ENCODE results near the gene PKHD1.

PKHD1 gene

DNA sequence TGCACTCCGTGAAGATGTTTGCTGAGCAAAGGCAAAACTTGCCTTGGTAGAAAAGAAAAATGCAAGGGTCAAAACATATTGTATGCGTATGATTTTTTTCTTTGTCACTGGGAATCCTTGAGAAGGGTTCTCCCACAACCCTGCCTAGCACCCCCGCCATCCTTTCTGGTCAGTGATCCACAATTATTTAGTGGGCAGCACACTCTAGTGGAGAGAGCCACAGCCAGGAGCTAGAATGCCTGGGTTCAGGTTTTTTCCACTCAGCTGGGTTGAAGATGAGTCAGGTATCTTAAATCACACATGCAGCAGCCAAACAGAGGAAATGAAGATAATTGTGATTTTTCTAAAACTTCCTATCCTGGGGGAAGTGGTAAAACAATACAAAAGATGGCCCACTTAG is 243.1 kb downstream of the PKHD1 start:
- DNase-seq: no peak

DNA sequence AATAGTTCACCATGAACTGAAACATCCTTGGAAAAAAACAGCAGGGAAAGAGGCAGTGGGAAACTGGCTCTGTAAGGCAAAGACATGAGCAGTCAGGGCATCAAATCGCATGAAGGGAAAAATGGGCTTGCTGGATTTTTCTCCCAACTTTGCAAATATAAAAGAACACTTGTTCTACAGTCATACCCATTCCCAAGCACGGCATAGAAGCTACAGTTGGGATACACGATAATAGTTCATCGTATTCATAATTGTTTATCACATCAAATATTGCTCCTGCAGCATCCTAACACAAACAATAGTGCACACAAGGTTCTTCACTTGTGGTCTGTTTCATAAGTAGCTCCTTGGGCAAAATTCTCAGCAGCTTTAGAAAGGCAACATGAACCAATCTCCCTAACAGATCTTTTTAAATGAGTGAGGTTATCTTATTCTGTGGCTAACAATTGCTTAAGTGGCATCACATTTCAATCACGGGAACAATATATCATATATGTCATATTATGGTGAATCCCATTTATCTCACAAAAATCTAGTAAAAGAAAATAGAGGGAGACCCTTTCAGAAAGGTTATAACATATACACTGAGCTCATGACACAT is 243.9 kb downstream of the PKHD1 start:
- DNase-seq: no peak

DNA sequence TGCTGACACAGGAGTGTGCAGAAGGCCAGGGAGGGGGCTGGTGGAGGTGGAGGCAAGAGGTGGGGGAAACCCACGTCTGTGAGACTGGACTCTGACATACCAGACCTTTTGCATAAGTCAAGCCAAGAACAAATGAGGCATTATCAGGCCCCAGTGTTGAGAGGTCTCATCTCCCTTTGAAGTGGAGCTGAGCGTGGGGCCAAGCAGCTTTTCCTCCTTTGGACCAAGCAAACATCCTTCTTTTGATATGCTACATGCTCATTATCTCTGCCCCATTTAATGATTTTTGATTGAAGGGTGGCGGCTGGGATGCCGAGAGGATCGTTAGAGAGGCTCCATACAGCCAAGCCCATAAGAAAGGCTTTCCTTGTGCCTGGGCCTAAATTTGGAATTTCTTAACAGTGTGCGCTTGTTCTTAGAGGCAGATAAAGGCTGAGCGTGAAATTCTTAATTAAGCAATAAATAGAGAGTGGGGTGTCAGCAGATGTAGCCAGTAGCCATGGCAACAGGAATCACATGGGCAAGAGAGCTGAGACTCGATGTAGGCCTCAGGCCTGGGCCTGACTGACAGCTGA is 244.5 kb downstream of the PKHD1 start:
- no peak for DNase-seq

DNA sequence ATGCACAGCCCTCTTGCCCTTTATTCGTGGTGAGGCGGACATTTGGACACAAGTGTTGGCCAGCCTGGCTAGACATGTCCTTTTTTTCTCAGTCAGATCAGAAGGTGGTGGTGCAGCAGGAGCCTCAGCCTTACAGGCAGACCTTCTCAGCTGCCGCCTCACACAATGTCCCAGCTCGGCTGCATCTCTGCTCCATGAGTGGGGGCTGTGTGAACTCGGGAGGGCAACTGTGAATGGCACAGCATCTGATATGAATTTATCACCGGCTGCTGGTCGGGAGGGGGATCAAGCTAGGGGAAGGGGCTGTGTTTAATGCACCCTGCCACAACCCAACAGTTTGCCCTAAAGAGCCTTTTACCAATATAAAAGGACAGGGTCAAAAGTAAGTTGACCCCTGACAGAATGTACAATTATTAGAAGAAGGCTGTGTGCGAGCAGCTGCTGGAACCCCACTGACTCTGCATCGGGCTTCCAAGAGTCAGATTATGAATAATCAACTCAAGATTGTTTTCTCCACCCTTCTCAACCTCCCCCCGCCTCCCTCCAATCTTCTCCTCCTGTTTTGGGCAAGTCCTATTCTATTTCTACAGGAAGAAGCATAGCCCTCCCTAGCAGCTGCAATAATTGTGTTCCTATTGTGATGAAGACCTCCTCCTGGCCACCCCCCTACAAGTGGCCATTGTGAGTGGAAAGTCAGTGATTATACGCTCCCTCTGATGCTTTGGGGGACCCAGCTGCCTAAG is 245.2 kb downstream of the PKHD1 start:
- no peak for DNase-seq

DNA sequence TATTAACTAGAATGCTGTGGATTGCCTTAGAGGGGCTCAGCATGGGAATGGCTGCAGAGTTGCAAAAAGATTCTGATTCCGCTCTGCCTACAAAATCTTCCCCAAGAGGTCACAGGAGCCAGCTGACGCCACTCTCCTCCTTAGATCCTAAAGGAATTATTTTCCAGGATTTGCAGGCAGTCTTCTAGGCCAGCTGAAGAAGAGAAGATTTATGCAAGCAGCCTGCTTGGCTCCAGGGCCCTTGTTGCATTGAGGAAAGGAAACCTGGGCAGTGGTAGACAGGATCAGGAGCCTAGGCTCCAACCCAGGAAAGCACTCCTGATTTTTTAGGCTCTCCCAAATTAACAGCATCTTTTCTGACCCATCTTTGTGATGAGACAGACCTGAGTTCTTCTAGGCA is 245.8 kb downstream of the PKHD1 start:
- DNase-seq: no peak

DNA sequence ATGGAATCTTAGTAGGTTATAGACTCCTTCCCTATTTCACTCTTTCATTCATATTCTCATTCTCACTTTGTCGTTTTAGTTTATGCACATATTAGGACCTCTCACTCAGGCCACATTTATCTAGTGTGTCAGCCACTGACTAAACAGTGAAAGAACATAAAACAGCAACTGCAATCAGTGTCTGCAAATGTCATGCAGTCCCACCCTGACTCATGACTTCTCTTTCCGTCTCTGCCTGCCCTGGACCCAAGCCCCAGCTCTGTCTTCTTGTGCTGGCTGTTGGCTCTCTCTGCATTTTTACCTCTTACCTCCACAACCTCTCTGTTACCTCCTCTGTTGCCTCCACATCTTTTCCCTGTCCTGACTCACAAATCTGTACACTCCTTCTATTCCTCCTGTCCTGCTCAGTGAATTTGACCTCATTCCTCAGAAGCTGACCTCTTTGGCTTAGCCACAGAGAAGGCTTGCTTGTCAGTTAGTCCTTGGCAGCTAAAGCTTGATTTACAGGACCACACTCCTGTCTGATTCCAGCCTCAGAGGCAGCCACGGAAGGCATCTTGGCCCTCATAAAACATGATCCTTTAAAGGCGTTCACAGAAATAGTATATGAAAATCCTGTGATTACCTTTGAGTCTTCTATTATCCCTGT is 247.6 kb downstream of the PKHD1 start:
- DNase-seq: no peak

DNA sequence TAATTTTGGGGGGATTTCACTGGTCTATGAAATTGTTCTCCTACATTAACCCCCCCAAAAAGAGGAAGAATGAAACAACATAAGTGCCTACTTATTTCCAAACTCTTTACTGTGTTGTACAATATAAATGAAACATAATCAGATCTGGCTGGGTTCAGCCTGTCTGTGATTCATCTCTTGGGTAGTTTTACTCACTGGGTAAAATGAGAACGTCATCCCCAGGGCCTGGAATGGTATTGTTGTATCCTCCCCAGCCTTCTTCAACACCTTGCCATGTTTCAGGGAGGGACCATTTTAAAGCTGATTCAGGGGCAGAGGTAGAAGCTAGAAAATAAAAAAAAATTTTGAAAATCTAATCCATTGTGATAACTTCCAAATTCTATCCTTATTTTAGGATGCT is 256.7 kb downstream of the PKHD1 start:
- DNase-seq: no peak

DNA sequence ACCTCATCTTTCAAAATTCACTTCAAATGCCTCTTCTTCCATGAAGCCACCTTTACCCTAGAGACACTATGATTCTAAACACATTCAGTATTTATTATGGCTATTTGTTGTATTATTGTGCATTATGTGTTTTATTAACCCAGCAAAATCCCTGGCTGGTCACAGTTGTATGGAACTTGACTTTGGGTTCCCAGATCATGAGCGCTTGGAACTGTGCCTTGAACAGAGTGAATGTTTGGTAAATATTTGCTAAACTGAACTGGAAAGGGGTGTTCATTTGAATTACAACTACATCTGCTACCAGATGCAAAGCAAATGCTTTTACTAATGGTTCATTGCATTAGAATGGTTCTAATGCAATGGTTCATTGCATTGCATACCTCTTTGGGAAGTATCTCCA is 259.8 kb downstream of the PKHD1 start:
- DNase-seq: no peak

DNA sequence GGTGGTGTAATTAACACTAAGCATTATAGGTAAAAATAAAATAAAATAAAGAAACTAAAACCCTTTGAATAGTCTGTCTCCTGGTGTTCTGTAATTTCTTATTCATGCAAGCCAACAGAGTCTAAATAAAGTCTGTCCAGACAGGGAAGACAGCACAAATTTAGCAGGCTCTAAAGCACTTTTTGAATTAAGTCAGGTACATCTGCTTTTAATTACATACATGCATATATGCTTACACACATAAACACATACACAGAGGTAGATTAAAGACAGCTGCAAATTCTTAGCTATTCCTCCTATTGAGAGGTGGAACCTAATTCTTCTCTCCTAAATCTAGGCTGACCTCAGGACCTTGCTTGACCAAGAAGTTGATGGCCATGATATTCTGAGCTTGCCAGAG is 262.5 kb downstream of the PKHD1 start:
- no peak for DNase-seq

DNA sequence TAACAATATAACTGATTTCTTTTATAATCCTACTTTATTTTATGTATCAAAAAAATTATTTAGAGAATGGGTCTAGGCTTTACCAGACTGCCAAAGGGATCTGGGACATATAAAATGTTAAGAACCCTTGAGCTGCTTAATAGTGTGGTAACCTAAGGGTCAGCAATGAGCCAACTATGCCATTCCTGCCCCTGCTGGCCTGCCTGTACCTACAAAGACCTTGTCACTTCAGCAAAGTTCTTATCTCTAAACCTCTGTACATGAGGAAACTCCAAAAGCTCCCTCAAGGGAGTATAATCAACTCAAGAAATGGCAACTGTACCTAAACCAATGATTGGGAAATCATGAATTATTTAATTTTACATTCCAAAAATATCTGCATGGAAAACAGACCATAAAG is 266.9 kb downstream of the PKHD1 start:
- no peak for DNase-seq

DNA sequence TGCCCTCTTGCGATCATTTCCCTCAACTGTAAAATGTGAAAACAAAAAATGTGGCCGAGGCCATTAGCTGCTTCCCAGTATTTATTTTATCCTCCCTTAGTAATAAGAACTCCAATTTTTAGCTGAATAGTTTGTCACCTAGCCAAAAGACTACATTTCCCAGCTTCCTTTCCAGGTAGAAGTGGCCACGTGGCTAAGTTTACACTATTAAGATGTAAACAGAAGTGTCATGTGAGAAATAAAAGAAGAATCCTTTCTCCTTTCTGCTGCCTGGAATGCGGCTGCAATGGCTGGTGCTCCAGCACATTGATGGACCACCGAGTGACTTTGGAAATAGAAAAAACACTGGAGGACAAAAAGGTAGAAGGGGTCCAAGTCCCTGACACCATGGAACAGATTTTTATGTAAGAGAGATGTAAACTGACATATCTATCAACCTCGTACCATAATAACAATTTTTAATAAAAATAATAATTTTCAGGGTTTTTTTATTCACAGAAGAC is 268.8 kb downstream of the PKHD1 start:
- no peak for DNase-seq

DNA sequence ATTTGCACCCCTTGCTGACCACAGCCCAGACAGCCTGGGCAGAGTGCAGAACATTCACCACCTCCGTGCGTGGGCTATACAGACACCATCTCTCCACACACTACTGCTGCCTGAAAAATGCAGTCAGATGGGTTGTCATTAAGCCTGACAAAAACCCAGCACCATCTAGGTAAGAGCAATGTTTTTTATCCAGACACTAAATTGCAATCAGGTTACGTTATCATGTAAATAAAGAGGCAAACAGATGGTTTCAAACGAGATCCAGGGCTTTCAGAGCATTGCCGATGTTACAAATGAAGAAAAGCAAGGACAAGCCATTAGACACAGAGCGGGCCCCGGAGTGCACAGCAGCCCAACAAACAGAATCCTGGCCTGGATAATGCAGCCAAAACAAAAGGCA is 269.6 kb downstream of the PKHD1 start:
- no peak for DNase-seq

DNA sequence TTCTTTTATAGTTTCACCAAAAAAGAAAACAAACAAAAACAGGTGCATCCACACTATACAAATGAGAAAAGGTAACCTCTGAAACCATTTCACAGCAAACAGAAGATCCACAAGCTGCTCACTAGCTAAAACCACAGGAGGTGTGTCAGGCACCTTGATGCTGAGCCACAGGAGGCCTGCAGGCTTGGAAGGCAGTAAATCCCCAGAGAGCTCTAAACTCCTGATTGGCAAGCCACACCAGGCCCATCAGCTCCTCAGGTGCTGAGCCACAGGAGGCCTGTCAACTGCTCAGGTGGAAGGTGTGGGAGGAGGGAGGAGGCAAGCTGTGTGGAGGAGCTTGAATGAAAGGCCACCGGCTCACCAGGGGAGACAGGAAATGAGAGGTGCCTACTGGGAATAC is 273.0 kb downstream of the PKHD1 start:
- no peak for DNase-seq

DNA sequence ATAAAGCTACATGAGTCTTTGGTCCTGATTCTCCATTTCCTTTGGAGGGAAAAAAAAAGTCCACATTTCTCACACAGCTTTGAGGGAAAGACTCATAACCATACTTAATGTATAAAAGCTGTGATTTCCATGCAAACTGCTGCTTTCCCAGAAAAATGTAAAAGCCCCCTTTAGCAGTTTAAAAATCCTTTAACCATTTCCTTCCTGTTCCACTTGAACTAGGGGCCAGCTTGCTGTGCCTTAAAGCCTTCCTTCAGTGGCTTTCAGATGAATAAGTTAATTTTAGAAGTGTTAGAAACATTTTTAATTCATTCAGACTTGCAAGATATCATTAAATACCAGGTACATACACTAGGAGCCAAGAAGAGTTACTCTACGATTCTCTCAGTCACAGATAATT is 273.5 kb downstream of the PKHD1 start:
- DNase-seq: no peak

DNA sequence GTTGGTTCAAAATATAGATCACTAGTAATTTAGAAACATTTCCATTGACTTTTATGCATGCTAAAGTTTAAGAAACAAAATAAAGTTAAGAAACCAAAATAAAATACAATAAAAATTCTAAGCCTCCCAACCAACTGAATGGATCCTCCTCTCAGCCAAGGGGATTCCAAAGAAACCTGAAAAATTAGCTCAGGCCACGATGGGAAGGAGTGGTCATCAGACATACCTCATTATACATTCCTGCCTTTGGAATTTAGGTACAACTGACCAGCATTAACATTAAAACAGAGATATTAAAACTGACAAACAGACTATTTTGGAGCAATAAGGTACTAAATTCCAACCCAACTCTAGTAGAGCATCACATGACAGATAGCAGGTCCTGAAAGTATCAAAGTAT is 275.2 kb downstream of the PKHD1 start:
- DNase-seq: no peak

DNA sequence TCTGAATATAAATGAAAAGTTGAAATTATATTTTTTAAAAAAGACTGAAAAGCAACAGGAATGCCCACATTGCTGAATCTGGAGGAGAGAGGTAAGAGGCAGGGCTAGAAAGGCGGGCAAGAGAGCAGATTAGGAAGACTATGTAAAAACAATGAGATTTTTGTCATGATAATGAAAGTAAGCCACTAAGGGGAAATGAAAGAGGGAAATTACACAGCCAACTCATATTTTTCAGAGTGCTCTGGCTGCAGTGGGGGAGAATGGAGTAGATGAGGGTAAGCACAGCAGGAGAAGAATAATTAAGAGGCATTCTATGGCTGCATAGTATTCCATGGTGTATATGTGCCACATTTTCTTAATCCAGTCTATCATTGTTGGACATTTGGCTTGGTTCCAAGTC is 281.9 kb downstream of the PKHD1 start:
- no peak for DNase-seq

DNA sequence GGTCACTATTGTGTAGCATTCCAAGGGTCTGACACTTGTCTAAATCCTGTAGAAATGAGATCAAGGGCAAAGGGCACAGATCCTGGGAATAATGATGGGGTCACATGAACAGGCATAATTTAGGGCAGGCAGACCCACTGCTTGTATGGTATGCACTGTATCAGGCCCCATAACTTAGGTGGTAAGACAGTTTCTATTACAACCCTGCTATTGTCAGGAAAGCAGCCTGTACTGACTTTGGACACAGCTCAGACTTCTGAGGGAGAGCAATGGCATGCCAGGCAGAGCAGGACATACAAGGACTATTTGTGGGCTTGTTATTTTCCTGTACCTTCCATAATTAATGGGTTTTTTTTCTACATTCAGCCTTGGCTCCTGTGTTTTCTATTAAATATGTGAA is 286.8 kb downstream of the PKHD1 start:
- DNase-seq: no peak

DNA sequence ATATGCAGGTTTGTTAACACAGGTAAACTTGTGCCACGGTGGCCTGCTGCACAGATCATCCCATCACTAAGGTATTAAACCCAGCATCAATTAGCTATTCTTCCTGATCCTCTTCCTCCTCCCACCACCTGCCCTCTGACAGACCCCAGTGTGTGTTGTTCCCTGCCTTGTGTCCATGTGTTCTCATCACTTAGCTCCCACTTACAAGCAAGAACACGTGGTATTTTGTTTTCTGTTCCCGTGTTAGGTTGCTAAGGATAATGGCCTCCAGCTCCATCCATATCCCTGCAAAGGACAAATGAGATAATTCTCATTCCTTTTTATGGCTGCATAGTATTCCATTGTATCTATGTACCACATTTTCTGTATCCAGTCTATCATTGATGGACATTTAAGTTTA is 294.0 kb downstream of the PKHD1 start:
- DNase-seq: no peak

DNA sequence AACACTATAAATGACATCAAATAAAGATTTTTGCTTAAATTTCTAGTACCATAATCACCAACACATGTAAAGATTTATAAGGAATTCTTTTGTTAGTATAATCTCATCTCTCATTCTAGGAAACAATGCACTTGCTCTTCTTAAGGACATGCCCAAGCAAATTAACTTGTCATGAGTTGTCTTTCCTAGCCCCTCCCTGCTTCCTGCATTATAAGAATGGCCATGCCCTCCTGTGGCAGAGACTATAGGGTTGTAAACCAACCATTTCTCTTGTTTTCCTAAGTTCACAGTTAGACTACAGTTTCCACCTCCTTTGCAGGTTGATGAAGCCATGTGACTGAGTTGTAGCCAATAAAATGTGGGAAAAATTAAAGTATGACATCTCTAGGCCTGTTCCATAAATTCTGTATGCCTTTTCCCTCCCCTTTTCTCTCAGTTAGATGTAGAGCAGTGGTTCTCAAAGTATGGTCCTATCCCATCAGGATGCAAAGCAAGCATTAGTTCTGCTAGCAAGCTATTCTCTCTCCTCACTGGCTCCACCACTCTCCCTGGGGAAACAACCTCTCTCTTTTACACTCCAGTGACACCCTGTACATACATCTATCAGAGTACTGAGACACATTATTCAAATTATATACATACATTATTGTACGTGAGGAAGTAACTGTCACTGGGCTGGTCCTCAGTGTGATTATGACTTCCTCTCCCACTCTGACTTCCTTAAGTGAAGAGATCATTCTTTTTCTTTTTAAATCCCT is 295.0 kb downstream of the PKHD1 start:
- no peak for DNase-seq

DNA sequence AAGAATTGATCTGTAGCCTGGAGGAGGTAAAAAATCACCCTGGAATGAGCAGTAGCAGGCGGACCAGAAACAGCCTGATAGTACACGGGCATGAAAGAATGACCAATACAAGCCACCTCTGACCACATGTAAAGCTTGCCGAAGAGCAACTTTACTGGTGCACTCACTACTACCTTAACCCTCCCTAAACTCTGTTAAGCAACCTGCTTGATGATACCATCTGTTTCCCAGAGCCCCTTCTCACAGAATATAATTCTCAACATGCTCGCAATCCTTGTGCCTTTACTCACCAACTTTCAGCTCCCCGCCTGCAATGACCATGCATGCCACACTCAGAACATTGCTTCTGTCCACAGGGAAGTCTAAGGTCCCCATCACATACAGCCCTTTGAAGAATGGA is 296.5 kb downstream of the PKHD1 start:
- no peak for DNase-seq

DNA sequence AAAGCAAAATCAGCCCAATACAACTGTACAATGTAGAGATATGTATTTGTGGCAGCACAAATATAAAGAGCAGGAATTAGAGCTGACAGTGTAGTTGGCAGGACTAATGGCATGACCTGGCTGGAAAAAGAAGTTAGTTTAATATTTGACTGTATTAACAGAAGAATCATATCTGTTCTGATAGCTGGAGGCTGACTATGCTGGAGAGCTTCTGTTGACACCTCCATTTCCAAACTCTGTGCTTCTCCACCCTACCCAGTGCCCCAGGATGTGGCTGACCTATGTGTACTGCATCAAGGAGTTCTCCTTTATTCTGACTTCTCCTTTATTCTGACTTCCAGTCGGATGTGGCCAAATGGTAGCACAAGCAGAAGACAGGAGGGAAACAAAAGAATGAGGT is 299.3 kb downstream of the PKHD1 start:
- DNase-seq: no peak

DNA sequence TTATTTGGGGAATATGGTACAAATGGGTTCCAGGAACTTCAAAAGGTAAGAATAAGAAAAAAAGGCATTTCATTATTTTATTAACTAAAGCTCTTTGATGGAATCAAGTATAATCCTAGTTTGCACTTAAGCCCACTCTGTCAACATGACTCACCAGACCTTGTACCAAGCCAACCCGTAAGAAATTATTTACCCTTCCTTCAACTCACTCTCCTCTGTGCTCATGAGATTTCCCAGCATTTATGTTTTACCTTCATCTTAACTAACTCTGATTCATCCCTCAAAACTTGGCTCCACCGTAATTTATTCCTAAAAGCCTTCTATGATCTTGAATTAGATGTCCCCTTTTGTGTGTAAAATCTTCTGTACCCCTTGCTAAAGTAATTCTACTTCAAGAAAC is 308.7 kb downstream of the PKHD1 start:
- DNase-seq: no peak

DNA sequence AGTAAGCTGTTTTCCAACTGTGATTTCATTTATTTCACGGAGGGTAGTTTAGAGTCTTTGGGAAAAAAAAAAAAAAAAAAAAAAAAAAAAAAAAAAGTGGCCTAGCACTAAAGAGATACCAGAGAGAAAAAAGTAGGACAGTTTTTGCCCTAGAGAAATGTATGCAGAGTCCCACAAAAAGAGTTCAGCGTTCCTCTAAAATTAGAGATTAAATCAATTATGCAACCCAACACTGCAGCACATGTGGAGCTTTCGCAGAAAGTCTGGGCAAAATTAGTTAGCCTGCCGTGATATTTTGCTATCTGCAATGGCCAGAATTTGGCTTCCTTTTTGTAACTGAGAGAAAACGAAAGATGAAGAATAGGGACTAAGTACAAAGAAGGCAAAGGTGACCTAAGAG is 309.8 kb downstream of the PKHD1 start:
- DNase-seq: no peak

Data from NK-92 treated with Interleukin-12 subunit alpha and Interleukin-12 subunit beta, amount 100 ng/mL, for 24 hours (cell line).